8988T (cell line): ENCODE data around the gene SYT17.

Source experiments
- DNase-seq: peaks from one replicate; pipeline ENCODE4 v3.0.0; 2011

SYT17 gene

DNA sequence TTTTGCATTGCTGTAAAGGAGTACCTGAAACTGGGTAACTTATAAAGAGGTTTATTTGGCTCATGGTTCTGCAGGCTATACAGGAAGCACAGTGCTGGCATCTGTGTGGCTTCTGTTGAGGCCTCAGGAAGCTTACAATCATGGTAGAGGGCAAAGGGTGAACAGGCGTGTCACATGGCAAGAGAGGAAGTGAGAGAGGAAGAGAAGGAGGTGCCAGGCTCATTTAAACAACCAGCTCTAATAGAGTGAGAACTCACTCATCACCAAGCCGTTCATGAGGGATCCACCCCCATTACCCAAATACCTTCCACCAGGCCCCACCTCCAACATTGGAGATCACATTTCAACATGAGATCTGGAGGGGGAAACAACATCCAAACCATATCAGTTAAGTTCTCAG, 101.1 kb downstream of the SYT17 start:
- no peak for DNase-seq

DNA sequence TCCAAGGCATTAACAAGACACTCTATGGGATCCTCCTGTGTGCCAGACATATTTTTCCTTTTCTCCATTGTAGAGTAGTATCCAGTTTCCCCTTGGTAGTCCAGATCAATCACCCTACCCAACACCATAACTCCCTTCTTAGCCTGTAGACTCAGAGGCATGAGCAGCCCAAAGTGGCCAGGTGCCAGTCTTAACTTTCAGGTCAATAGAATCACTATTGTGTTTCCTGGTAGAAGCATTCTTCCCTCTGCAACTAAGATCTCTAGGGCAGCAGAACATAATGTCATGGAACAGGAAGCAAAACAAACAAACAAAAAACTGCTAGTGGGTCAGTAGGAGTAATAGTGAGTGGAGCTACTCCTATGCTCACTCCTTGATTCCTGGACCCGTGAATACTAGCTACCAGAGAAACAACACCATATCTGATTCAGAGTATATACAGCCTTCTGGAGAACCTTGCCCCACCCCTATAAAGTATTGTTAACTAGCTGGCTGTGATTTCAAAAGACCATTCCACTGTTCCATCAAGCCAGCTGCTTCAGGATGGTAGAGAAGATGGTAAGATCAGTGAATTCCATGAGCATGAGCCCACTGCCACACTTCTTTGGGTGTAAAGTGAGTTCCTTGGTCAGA, 106.2 kb downstream of the SYT17 start:
- DNase-seq, result no peak

DNA sequence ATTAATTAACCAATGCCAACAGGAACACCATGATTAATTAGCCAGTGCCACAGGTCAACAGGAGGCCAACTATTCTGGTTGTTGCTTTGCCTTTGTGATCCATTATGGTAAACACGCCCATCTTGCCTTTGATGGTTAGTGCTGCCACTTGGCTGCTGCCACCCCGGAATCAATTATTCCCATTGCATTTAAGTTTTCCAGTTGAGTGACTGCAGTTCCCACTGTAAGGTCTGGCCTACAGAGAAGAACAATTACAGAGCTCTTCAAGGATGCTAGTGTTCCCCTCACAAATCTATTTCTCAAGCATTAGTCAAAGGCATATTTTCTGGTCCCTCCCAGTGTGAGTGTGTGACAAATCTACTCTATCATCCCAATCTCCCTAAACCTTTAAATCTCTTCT, 110.4 kb downstream of the SYT17 start:
- no peak for DNase-seq

DNA sequence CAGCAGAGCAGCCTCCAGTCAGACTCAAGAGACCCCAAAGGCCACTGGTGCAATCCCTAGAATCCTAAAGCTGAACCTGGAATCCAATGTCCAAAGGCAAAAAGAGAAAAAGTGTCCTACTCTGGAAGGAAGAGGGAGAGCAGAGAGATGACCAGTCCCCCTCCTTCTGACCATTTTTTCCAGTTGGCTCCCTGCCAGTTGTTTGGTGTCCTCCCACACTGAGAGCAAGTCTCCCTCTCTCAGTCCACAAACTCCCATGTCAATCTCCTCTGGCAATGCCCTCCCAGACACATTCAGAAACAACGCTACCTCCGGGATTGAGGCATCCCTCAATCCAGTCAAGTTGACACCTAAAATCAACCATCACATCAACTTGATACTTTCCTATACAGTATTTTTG, 113.2 kb downstream of the SYT17 start:
- DNase-seq, result no peak

DNA sequence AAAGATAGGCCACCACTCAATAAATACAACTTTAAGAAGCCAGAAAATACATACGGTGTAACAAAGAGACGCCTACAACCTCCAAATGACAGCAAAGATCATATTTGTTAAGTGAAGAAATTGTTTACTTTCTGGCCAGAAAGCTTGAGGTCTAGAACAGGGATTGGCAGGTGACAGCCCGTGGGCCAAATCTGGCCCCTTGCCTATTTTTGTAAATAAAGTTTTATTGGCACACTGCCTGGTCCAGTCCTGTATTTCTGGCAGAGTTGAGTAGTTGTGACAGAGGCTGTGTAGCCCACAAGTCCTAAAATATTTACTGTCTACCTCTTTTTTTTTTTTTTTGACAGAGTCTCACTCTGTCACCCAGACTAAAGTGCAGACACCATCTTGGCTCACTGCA, 114.1 kb downstream of the SYT17 start:
- DNase-seq, result no peak

DNA sequence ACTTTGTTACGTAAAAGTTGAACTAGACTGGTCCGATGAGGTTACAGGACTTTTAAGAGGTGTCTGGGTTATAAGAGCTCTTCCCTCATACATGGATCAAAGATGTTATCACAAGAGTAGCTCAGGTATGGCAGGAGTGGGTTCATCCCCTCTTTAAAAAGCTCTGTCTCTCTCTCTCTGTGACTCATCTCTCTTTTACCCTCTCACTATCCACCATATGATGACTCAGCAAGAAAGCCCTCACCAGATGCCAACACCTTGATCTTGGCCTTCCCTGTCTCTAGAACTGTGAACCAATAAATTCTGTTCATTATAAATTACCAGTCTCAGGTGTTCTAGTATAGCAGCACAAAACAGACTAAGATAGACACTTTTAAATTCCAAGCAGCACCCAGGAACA, 115.6 kb downstream of the SYT17 start:
- DNase-seq, result no peak

DNA sequence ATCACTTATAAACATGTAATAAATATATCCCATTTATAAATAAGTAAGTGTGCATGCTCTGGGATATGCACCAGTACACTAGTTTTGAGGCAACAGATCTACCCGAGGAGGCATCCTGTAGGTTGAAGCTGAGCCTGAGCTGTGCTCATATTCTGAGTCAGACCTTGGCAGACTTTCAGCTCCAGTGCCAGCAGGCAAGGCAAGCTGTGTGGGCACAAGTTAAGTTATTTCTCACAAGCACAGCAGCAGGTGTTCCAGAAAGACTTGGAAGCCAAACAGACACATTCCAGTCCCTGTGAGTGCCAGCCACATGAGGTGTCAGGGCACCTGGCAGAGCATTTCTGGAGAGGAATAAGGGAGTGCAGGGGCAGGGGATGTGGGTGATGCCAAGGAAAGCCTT, 116.2 kb downstream of the SYT17 start:
- no peak for DNase-seq

DNA sequence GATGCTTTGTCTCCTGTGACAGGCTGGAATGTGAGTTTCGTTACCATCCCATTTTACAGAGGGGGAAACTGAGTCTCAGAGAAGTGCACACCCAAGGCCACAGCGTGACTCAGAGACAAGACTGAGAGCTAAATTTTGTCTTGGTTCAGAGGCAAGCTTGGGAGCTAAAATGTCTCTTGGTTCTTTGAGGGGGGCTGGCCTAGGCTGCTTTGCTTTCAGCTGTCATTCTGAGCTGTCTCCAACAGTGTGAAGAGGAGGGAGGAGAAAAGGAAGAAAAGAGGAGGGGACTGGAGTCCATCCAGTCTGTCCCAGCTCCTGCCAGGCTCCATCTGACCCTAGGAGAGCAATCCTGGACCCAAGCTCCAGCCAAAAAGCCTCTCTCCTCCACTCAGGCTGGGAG, 117.4 kb downstream of the SYT17 start, which contains the start of gene CLEC19A:
TSS of gene CLEC19A (plus strand) at position 301 of the 400 bp plus-strand sequence. CDS start 121 bp downstream, outside the sequence.
- no peak for DNase-seq

DNA sequence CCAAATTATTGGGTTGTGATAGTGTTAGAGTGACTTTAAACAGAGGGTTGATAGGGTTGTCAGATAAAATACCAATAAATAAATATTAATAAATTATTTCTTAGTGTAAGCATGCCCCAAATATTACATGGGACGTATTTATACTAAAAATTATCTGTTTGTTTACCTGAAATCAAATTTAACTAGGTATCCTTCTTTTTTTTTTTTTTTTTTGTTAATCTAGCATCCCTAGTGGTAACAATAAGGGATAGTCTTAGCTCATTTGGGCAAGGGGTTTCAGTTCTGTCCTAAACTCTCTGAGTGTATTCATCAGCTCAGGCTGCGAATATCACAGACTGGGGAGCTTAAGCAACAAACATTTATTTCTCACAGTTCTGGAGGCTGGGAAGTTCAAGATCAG, 118.8 kb downstream of the SYT17 start:
- DNase-seq, result no peak

DNA sequence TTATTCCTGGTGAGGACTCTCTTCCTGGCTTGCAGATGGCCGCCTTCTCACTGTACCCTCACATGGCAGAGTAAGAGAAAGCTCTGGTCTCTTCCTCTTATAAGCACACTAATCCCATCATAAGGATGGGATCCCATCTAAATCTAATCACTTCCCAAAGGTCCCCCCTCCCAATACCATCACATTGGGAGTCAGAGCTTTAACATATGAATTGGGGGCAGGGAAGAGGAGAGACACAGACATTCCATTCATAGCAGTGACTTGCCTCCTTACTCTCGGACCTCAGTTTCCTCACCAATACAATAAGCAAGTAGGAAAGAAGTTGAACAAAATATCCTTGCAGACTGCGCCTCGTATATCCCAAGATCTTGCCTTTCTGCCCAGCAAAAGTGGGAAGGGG, 119.2 kb downstream of the SYT17 start:
- DNase-seq, result no peak

DNA sequence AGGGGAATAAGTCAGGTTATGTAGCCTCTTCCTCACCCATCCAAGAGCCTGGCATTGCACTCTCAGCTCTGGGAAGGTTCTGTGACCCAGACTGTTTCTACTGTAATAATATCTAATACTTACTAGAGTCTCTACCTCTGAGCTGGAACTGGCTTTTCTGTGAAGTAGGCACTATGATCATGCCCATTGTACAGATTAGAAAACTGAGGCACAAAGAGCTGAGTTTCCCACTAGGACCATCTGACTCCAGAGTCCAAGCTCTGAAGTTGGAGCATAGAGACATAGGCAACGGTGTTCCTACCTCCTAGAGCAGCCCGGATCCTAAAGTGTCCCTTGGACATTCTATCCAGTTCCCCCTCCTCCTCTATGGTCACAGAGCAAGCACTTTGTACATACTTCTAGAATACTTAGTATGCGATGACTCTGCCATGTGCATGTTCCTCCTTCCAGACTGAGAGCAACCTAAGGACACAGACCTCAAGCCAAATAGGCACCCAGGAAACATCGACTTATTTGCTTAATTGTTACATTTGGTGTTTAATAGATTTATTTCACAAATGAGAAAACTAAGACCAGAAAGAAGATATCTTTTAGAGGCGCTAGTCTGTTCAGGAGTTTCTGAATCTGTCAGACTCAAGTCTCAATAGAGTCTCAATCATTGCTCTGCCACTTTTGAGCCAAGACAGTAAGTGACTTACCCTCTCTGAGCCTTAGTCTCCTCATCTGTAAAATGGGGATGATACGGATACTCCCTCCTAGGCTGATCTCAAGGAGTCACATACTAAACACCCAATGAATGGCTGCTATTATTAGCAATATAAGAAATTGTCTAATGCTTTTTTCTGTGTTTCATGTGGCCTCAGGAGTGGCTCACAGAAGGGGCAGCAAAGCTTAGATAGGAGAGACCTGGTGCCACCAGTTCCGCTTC, 121.1 kb downstream of the SYT17 start:
- no peak for DNase-seq

DNA sequence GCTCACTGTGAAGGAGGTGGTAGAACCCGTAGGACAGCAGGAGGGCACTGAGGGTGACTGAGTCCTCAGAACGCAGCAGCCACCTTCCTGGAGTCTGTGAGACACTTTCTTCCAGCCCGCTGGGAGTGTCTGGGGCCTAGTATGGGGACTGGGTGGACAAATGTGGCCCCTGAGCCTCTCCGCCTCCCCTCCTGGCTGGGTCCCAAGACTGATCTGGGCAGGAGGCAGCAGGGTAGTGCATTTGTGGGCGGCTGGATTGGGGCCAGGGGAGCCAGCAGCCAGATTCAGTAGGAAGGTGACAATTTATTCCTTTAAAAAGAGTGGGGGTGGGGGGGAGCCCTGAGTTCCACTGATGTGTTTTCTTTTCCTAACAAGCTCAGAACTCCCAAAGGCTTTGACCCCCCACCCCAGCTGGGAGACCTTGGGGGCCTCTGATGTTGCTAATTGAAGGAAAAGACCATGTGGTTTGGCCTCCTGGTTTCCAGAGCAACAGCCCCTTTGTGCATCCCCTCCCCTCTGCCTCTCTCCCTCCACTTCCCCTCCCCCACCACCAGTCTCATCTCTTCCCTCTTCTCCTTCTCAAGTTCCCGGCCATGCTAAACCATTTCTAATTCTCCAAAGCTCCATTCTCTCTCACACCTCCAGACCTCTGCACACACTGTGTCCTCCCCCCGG, 121.9 kb downstream of the SYT17 start:
- no peak for DNase-seq

DNA sequence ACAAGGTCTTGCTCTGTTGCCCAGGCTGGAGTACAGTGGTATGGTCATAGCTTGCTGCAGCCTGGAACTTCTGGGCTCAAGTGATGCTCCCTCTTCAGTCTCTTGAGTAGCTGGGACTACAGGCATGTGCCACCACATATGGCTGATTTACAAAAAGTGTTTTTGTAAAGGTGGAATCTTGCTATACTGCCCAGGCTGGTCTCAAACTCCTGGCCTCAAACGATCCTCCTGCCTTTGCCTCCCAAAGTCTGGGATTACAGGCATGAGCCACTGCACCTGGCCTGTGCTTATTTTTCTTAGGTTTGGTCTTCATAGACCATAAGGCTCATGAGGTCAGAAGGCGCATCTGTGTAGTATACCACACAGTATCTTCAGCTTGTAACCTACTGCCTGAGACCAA, 122.8 kb downstream of the SYT17 start:
- no peak for DNase-seq

DNA sequence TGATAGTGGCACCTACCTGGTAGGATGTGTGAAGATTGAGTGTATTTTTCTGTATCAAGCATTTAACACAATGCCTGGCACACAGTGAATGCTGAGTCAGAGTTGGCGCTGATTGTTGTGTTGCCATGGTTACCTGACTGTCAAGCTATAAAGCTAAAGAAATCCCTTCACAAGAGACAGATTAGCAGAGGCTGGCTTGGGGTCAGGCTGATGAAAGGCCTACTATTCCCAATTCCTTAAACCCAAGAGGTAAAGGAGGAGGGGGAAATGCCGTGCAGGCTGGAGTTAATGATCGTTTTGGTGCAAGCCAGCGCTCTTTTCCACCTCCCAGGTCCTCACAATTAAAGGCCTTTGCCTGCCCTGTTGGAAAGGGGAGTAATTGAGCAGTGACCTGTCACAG, 123.4 kb downstream of the SYT17 start:
- no peak for DNase-seq

DNA sequence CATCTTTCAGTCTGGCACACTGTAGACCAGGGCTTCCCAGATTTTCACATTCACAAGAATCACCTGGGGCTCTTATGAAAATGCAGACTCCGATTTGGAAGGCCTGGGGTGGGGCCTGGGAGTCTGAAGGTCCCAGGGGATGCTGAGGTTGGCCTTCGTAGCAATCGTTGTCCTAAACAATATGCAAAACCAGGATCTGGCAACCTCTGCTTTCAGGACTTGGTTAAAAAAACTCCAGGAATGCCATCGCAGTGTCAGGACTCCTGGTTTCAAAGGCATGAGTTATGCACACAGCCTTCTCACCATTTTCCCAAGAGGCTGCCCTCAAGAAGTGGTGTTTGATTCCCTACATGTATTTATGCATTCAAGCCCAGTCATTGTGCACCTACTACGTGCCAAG, 124.1 kb downstream of the SYT17 start:
- DNase-seq, result no peak

DNA sequence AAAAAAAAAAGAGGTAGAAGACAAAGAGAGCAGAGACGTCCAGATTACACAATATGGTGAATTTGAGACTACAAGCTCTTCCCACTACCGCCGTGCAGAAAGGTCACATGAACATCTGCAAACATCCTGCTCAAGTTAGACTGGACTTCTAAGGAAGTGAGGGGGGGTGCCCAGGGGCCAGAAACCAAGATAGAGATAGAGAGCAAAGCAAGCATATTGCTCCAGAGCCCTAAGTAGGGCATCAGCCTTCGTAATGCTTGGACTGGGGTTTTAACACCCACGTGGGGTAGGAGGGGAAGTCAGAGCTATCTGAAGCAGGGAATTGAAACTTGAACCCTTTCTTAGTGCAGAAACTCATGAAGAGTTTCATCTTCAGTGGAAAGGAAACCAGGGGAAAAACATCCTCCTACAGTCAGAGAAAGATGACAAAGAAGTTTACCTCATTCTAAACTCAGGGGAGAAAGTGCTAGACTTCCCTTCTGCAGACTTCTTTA, 126.2 kb downstream of the SYT17 start:
- no peak for DNase-seq

DNA sequence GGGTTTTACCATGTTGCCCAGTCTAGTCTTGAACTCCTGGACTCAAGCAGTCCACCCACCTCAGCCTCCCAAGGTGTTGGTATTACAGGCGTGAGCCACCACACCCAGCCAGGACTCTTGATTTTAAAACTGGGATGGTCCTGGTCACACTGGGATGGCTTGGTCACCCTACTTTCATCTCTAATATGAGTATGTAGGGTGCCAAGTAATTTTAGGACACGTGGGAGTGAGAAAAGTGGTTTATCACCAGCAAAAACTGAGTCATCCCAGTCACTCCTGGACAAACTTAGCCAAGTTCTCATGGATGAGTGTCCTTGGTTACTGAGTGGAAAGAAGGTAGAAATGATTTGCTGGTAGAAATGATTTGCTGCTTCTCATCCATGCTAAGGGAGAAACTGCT, 127.4 kb downstream of the SYT17 start:
- DNase-seq, result no peak

DNA sequence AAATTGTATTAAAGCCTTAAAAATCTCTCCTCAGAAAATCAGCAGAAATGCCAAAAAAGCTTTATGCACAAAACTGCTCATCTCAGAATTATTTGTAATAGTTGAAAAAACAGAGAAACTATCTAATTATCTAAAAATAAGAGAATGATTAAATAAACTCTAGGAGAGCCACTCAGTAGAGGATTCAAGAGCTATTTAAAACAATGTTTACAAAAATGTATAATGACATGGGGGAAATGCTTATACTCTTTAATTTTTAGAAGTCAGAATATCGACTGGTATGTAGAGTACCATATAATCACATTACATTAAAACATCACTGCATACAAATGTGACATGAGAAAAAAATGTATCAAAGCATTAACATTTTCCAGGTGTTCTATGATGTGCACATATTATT, 129.4 kb downstream of the SYT17 start:
- DNase-seq, result no peak

DNA sequence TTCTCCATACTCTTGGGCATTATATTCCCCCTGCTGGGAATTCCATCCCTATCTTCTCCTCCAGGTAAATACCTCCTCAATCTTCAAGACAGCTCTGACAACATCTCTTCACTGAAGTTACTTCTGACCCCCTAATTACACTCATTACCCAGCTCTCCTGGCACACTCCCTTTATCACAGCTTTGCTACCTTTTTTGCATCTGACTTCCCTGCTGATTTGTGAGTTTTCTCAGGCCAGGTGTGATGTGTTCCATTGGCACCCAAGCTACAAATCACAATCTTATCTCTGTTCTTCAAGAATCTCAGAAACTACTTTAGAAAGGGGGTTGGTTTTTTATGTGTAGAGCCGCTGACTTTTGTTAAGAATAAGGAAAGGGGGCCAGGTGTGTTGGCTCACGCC, 131.5 kb downstream of the SYT17 start:
- DNase-seq, result no peak

DNA sequence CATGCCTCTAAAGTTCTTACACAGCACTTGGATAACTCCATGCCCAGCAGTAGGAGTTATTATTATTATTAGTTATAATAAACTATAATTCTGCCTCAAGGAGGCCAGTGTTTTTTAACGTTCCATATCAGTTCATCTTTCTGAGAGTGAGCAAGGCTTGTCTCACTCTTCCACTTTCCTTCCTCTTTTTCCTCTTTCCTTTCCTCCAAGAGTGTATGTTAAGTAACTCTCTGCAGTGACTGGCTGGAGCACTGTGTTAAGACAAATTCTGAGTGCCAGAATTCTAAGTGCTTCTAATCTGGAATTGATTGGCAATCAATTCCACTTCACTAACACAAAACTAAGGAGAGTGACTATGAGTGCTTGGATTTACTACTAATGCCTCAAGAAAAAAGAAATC, 133.9 kb downstream of the SYT17 start:
- DNase-seq, result no peak

DNA sequence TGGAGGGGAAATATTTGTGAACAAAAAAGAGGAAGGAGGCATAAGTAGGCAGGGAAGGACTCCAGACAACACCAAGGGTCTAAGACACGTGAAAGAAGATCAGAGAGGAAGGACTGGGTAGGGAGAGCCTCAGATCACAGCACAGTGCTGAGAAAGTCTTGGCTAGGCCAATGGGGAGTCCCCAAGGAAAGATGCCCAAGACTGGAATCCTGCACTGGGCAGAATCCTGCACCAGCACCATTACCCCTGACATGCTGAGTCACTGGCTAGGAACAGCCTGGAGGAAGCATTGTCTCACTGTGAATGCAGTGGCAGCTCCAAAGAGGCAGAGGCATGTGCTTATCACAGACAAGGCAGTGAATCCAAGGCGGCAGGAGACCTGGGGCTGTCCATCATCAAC, 136.7 kb downstream of the SYT17 start:
- DNase-seq, result no peak

DNA sequence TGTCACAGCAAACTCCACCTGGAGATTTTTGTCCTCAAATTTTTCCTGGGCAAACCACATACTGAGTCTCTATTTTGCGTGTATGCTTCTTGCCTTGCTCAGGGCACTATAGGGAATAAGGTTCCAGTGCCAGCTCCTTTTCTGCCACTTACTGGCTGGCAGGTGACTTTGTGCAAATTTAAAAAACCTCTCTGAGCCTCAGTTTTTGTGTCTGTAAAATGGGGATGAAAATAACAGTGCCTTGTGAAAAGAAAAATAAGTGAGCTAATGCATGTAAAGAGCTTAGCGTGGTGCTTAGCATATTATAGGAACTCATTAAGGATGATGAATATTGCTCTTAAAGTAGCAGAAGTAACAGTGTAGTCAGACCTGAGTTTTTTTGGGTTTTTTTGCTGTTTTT, 137.4 kb downstream of the SYT17 start:
- DNase-seq, result no peak

DNA sequence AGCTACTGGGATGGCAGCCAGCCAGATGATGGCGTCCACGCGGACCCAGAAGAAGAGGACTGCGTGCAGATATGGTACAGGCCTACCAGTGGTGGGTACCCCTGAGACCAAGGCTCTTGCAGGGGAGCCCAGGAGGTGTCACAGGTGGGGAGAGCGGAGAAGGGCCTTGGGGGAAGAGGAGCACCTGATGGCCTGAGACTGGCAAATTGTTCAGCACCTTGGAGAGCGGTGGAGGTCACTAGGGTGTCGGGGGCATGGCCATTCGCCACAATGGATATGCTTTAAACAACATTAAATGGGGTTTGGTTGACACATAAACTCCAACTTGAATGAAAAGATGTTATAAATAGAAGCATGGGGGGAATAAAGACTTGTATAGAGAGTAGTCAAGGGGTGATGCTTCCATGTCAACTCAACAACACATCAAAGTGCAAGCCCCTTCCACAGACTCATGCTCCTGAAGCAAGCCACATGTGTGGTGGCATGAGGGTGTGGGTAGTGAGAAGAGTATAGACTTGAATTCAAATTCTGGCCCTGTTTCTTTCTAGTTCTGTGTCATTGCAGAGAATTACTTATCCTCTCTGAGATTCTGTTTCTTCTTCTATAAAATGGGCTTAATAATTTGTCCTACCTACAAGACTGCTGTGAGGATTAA, 139.7 kb downstream of the SYT17 start:
- DNase-seq, result no peak
